Transverse colon (tissue), 4 donors: ENCODE results near the gene MRPL28.
"Not testable (repeated sequence)": the region's sequence is repeated elsewhere in the genome, so short reads cannot be mapped to it uniquely, and the experiment has no call there.

ENCODE experiments used
- CTCF ChIP-seq, 5 experiments: fragments of 200-600 bp in 3 of 5; fragments of 450-650 bp in 2 of 5; sonication (generic) in 3 of 5; IDR thresholded peaks; 1 replicate in 2 of 5; 2 replicates in 3 of 5; pipeline ENCODE4 v1.5.1; 2016 to 2017; ENCODE audit warnings: antibody characterized with exemption in 5 of 5, inconsistent platforms in 3 of 5, mild to moderate bottlenecking in 2 of 5, moderate library complexity in 1 of 5
- EP300 ChIP-seq: sonication (generic); formaldehyde crosslinking; IDR thresholded peaks from one replicate; pipeline ENCODE4 v1.6.1; 2017; ENCODE audit warnings: antibody characterized with exemption, low read depth
- POLR2AphosphoS5 ChIP-seq, 3 donors: sonication (generic); formaldehyde crosslinking; IDR thresholded peaks; one replicate each; pipeline ENCODE4 v1.6.1; 2016; ENCODE audit warnings: antibody characterized with exemption in 3 of 3

DNA sequence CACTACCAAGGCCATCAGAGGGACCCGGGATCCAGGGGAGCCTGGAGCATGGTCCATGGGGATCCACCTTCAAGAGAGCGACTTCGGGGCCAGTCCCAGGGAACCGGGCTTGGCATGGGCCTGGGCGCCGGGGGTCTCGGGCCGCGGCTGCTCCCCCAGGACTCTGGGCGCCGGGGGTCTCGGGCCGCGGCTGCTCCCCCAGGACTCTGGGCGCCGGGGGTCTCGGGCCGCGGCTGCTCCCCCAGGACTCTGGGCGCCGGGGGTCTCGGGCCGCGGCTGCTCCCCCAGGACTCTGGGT is 7.7 kb downstream of the MRPL28 start:
- TF ChIP-seq EP300; CTCF (IDR thresholded peaks at IDR 0.05); POLR2AphosphoS5 (IDR thresholded peaks at IDR 0.05): not testable (repeated sequence)
